Measurements from ENCODE around the gene NEGR1.

GRCh38 chr1:71593523-71593922, 688.8 kb downstream of the NEGR1 start:
- TF ChIP-seq, protein P1, sequence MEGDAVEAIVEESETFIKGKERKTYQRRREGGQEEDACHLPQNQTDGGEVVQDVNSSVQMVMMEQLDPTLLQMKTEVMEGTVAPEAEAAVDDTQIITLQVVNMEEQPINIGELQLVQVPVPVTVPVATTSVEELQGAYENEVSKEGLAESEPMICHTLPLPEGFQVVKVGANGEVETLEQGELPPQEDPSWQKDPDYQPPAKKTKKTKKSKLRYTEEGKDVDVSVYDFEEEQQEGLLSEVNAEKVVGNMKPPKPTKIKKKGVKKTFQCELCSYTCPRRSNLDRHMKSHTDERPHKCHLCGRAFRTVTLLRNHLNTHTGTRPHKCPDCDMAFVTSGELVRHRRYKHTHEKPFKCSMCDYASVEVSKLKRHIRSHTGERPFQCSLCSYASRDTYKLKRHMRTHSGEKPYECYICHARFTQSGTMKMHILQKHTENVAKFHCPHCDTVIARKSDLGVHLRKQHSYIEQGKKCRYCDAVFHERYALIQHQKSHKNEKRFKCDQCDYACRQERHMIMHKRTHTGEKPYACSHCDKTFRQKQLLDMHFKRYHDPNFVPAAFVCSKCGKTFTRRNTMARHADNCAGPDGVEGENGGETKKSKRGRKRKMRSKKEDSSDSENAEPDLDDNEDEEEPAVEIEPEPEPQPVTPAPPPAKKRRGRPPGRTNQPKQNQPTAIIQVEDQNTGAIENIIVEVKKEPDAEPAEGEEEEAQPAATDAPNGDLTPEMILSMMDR (IDR thresholded peaks at IDR 0.05): no peak
- TF ChIP-seq POLR2A (IDR thresholded peaks at IDR 0.05): no peak
